ENCODE measurements around the gene ERBB2. TPM values are rescaled to one million over a fixed set of nuclear protein-coding genes. Genes with fewer than 3 reads are reported as not detected.

ERBB2 gene
- total and polyA plus RNA-seq, 10 of the 15 experiments (the other 5 are each of a cell fraction or from before 2014, with no cell fraction given) = 0.39 to 7.0 (median 4.3) TPM

- no peak for TF ChIP-seq ATF3 (IDR thresholded peaks at IDR 0.05; ENCODE audit: borderline replicate concordance, extremely low read depth, low read depth, low read length)
- TF ChIP-seq IKZF2 (IDR thresholded peaks at IDR 0.05) = peak; percentile 87 to 91
- TF ChIP-seq EGR1 (IDR thresholded peaks at IDR 0.05; ENCODE audit: borderline replicate concordance in 1 of 2, low read depth in 2 of 2, low read length in 2 of 2) = peak in 1 of 2 experiments; percentile 97; a peak in 2 of 3 replicates
- peak; percentile 64 for TF ChIP-seq SKIL (IDR thresholded peaks at IDR 0.05; ENCODE audit: low read depth, poor library complexity, severe bottlenecking)
- peak; percentile 15; the same call in 1 of the 2 replicates for TF ChIP-seq FOXM1 (IDR thresholded peaks at IDR 0.05; ENCODE audit: low read depth, low read length)
- peak; percentile 44; the same call in 1 of the 2 replicates for TF ChIP-seq CREM (IDR thresholded peaks at IDR 0.05; ENCODE audit: low read depth)
- peak; percentile 51; the same call in 1 of the 2 replicates for TF ChIP-seq NR2C1 (IDR thresholded peaks at IDR 0.05)
- TF ChIP-seq POLR2A (IDR thresholded peaks at IDR 0.05; ENCODE audit: low read depth, low read length) = peak; percentile 75
- TF ChIP-seq CTCF (IDR thresholded peaks at IDR 0.05 in 2 of 3, conservative IDR thresholded peaks at IDR 0.05 in 1 of 3; ENCODE audit: control insufficient read depth in 2 of 3, extremely low read depth in 1 of 3, insufficient read depth in 1 of 3, low read depth in 3 of 3, low read length in 3 of 3) = peak; percentile 81 to 93 (median 88)
- TF ChIP-seq RELA (IDR thresholded peaks at IDR 0.05; ENCODE audit: borderline replicate concordance, partially characterized antibody) = no peak
- TF ChIP-seq BHLHE40 (IDR thresholded peaks at IDR 0.05; ENCODE audit: borderline replicate concordance in 1 of 2, low read depth in 2 of 2, low read length in 1 of 2) = peak; percentile 93 to 96
- peak; percentile 79 for TF ChIP-seq NFIC (IDR thresholded peaks at IDR 0.05; ENCODE audit: low read depth, low read length)
- peak; percentile 67 for TF ChIP-seq ATF7 (IDR thresholded peaks at IDR 0.05; ENCODE audit: low read depth)
- peak; percentile 68 for TF ChIP-seq ZNF687 (IDR thresholded peaks at IDR 0.05)
- TF ChIP-seq REST (IDR thresholded peaks at IDR 0.05; ENCODE audit: low read depth, low read length) = 0 out of 2 replicates have a peak, but pooled peaks have one; percentile 8
- peak; percentile 63; the same call in 1 of the 2 replicates for TF ChIP-seq ZNF217 (IDR thresholded peaks at IDR 0.05)
These were observed 54.5 kb downstream of the ERBB2 start (continued) for GRCh38 chr17:39754161-39754957.
